Kidney epithelial cell (primary cell): ENCODE measurements around the gene VMP1. TPM values are rescaled to one million over a fixed set of nuclear protein-coding genes. Genes with fewer than 3 reads are reported as not detected.
"Not testable (repeated sequence)": the region's sequence is repeated elsewhere in the genome, so short reads cannot be mapped to it uniquely, and the experiment has no call there.

Experiments
- DNase-seq: peaks from one replicate; pipeline ENCODE4 v3.0.0-alpha.2; 2010; ENCODE audit warnings: low read depth
- H3K27me3 ChIP-seq: 2 replicates; pipeline ENCODE4 v1.6.0; 2011; ENCODE audit warnings: low read length; ENCODE audit not compliant: control insufficient read depth, insufficient read depth
- H3K36me3 ChIP-seq: 2 replicates; pipeline ENCODE4 v1.5.1; 2011; ENCODE audit warnings: low read length; ENCODE audit not compliant: control insufficient read depth, insufficient read depth
- H3K4me3 ChIP-seq: 2 replicates; pipeline ENCODE4 v1.5.1; 2011; ENCODE audit warnings: low read depth, mild to moderate bottlenecking, control low read depth, low read length
- CTCF ChIP-seq: IDR thresholded peaks from 2 replicates; pipeline ENCODE4 v1.5.1; 2011; ENCODE audit warnings: mild to moderate bottlenecking, moderate library complexity, low read length, control low read depth, inconsistent platforms; ENCODE audit not compliant: insufficient read depth, poor library complexity, severe bottlenecking
- total RNA-seq: library from RNA; depleted of rRNA; stranded (reverse); fragments of >200 nt; gene quantifications from 2 replicates; pipeline ENCODE4 v1.2.3, GENCODE V29; 2015

The VMP1 gene
- total RNA-seq, 1 donor from 2014 or later: 224 TPM

GRCh38 chr17:59838052-59838916, 130.8 kb downstream of the VMP1 start:
- no peak for TF ChIP-seq CTCF
- Histone ChIP-seq H3K4me3 (peak overlapping the region; percentile 64), H3K27me3 (no peaks in the 10 kb centered on the region), H3K36me3 (peaks cover 4% of the 10 kb centered on the region)
- no peak for DNase-seq

GRCh38 chr17:59839651-59840328, 132.3 kb downstream of the VMP1 start:
- Histone ChIP-seq H3K4me3 (peak overlapping the region; percentile 64), H3K27me3 (no peaks in the 10 kb centered on the region), H3K36me3 (peaks cover 4% of the 10 kb centered on the region)
- DNase-seq: no peak
- no peak for TF ChIP-seq CTCF

GRCh38 chr17:59840329-59841090, 133.1 kb downstream of the VMP1 start:
- no peak for DNase-seq
- TF ChIP-seq CTCF: no peak
- Histone ChIP-seq H3K4me3 (peak overlapping the region; percentile 64), H3K27me3 (no peaks in the 10 kb centered on the region), H3K36me3 (peaks cover 4% of the 10 kb centered on the region)

GRCh38 chr17:59841091-59841881, 133.8 kb downstream of the VMP1 start:
- H3K27me3 ChIP-seq, DNase-seq, H3K36me3 ChIP-seq: not testable (repeated sequence)
- H3K4me3 ChIP-seq: peak overlapping the region; percentile 64

GRCh38 chr17:59841882-59842263, 134.4 kb downstream of the VMP1 start:
- not testable (repeated sequence) for DNase-seq, H3K27me3 ChIP-seq, H3K36me3 ChIP-seq
- H3K4me3 ChIP-seq: peak overlapping the region; percentile 64

- H3K36me3 ChIP-seq: peaks cover 4% of the 10 kb centered on the region
- no peaks in the 10 kb centered on the region for H3K27me3 ChIP-seq
- no peak for TF ChIP-seq CTCF
- peak overlapping the region; percentile 64 for H3K4me3 ChIP-seq
- DNase-seq: peak; percentile 94
These were observed 135.6 kb downstream of the VMP1 start for GRCh38 chr17:59842901-59843652.
